OCI-LY3 (cell line): ENCODE data around the gene CEP112.

Experiments
- EZH2phosphoT487 ChIP-seq: fragments of 200-600 bp; shearing (Covaris generic); IDR thresholded peaks from 2 replicates; pipeline ENCODE4 v1.6.1; 2018; ENCODE audit warnings: antibody characterized with exemption, mixed run types, low read depth
- TF ChIP-seq, protein P1 (sequence below): fragments of 200-600, 300-600 bp; sonication (generic); IDR thresholded peaks from 2 replicates; pipeline ENCODE4 v1.5.1; 2014; ENCODE audit warnings: antibody characterized with exemption, low read length, low read depth

DNA sequence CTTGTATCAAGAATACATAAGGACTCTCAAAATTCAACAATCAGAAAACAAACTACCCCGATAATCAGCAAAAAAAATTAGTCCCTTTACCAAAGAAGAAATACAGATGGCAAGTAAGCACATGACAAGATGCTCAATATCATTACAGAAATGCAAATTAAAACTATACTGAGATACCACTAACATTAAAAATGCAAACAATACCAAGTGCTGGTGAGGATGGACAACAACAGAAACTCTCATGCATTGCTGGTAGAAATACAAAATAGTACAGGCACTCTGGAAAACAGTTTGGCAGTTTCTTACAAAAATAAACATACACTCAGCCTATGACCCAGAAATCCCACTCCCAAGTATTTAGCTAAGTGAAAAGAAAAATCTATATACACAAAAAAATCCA, 7.5 kb downstream of the CEP112 start:
- TF ChIP-seq, protein P1, sequence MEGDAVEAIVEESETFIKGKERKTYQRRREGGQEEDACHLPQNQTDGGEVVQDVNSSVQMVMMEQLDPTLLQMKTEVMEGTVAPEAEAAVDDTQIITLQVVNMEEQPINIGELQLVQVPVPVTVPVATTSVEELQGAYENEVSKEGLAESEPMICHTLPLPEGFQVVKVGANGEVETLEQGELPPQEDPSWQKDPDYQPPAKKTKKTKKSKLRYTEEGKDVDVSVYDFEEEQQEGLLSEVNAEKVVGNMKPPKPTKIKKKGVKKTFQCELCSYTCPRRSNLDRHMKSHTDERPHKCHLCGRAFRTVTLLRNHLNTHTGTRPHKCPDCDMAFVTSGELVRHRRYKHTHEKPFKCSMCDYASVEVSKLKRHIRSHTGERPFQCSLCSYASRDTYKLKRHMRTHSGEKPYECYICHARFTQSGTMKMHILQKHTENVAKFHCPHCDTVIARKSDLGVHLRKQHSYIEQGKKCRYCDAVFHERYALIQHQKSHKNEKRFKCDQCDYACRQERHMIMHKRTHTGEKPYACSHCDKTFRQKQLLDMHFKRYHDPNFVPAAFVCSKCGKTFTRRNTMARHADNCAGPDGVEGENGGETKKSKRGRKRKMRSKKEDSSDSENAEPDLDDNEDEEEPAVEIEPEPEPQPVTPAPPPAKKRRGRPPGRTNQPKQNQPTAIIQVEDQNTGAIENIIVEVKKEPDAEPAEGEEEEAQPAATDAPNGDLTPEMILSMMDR: no peak
- no peak for TF ChIP-seq EZH2phosphoT487
